KMS-11 (cell line): ENCODE data around the gene SCGB1A1.

Source experiments
- H2AFZ ChIP-seq: fragments of 200-600 bp; sonication (generic); 2 replicates; pipeline ENCODE4 v1.6.1; 2016; ENCODE audit warnings: antibody characterized with exemption, mixed run types, low read depth
- H3K27ac ChIP-seq: fragments of 200-600 bp; sonication (generic); 2 replicates; pipeline ENCODE4 v1.6.1; 2016; ENCODE audit warnings: mild to moderate bottlenecking, mixed run types
- H3K27me3 ChIP-seq: fragments of 200-600 bp; sonication (generic); 2 replicates; pipeline ENCODE4 v1.6.1; 2017; ENCODE audit warnings: mild to moderate bottlenecking, low read depth, mixed run types, moderate library complexity; ENCODE audit not compliant: insufficient read depth
- H3K36me3 ChIP-seq: fragments of 200-600 bp; sonication (generic); 2 replicates; pipeline ENCODE4 v1.6.1; 2017; ENCODE audit warnings: mild to moderate bottlenecking, mixed run types; ENCODE audit not compliant: insufficient read depth
- H3K4me1 ChIP-seq: fragments of 200-600 bp; sonication (generic); 2 replicates; pipeline ENCODE4 v1.6.1; 2016; ENCODE audit warnings: mild to moderate bottlenecking, low read depth, mixed run types; ENCODE audit not compliant: poor library complexity, severe bottlenecking
- H3K4me2 ChIP-seq: fragments of 200-600 bp; sonication (generic); 2 replicates; pipeline ENCODE4 v1.7.0; 2016; ENCODE audit warnings: mild to moderate bottlenecking, mixed run types
- H3K4me3 ChIP-seq: fragments of 200-600 bp; sonication (generic); IDR thresholded peaks from 2 replicates; pipeline ENCODE4 v1.6.1; 2017; ENCODE audit warnings: low read depth, low read length, mixed read lengths; ENCODE audit not compliant: insufficient read depth
- H3K79me2 ChIP-seq: fragments of 200-600 bp; sonication (generic); 2 replicates; pipeline ENCODE4 v1.6.1; 2016; ENCODE audit warnings: low read depth, mixed run types; ENCODE audit not compliant: insufficient read depth
- H3K9ac ChIP-seq: fragments of 200-600 bp; sonication (generic); 2 replicates; pipeline ENCODE4 v1.6.1; 2016; ENCODE audit warnings: mild to moderate bottlenecking, mixed run types
- H4K20me1 ChIP-seq: fragments of 200-600 bp; sonication (generic); 2 replicates; pipeline ENCODE4 v1.6.1; 2016; ENCODE audit warnings: mild to moderate bottlenecking, mixed run types; ENCODE audit not compliant: insufficient read depth
- TF ChIP-seq, protein P1 (sequence below): fragments of 200-600 bp; sonication (generic); conservative IDR thresholded peaks from 2 replicates; pipeline ENCODE4 v1.6.1; 2017; ENCODE audit warnings: low read depth, mild to moderate bottlenecking, antibody characterized with exemption, low read length, moderate library complexity, mixed read lengths

SCGB1A1 gene

GRCh38 chr11:62402226-62402959 lies 16.4 kb upstream of the SCGB1A1 start:
- no peak overlapping the region for H3K27ac ChIP-seq
- no peak overlapping the region for H3K4me2 ChIP-seq
- H4K20me1 ChIP-seq, result no peaks in the 10 kb centered on the region
- no peaks in the 10 kb centered on the region for H3K79me2 ChIP-seq
- no peaks in the 10 kb centered on the region for H3K27me3 ChIP-seq
- no peak overlapping the region for H3K9ac ChIP-seq
- H3K4me3 ChIP-seq, result no peak overlapping the region
- H2AFZ ChIP-seq, result no peak overlapping the region
- no peaks in the 10 kb centered on the region for H3K4me1 ChIP-seq
- no peaks in the 10 kb centered on the region for H3K36me3 ChIP-seq
- TF ChIP-seq, protein P1, sequence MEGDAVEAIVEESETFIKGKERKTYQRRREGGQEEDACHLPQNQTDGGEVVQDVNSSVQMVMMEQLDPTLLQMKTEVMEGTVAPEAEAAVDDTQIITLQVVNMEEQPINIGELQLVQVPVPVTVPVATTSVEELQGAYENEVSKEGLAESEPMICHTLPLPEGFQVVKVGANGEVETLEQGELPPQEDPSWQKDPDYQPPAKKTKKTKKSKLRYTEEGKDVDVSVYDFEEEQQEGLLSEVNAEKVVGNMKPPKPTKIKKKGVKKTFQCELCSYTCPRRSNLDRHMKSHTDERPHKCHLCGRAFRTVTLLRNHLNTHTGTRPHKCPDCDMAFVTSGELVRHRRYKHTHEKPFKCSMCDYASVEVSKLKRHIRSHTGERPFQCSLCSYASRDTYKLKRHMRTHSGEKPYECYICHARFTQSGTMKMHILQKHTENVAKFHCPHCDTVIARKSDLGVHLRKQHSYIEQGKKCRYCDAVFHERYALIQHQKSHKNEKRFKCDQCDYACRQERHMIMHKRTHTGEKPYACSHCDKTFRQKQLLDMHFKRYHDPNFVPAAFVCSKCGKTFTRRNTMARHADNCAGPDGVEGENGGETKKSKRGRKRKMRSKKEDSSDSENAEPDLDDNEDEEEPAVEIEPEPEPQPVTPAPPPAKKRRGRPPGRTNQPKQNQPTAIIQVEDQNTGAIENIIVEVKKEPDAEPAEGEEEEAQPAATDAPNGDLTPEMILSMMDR, result no peak

GRCh38 chr11:62402960-62403730 lies 15.7 kb upstream of the SCGB1A1 start:
- H4K20me1 ChIP-seq, result no peaks in the 10 kb centered on the region
- H3K4me1 ChIP-seq, result no peaks in the 10 kb centered on the region
- H3K27ac ChIP-seq, result no peak overlapping the region
- TF ChIP-seq, protein P1, result no peak
- no peak overlapping the region for H3K4me3 ChIP-seq
- H3K36me3 ChIP-seq, result no peaks in the 10 kb centered on the region
- no peaks in the 10 kb centered on the region for H3K27me3 ChIP-seq
- H3K9ac ChIP-seq, result no peak overlapping the region
- no peaks in the 10 kb centered on the region for H3K79me2 ChIP-seq
- no peak overlapping the region for H2AFZ ChIP-seq
- no peak overlapping the region for H3K4me2 ChIP-seq

DNA sequence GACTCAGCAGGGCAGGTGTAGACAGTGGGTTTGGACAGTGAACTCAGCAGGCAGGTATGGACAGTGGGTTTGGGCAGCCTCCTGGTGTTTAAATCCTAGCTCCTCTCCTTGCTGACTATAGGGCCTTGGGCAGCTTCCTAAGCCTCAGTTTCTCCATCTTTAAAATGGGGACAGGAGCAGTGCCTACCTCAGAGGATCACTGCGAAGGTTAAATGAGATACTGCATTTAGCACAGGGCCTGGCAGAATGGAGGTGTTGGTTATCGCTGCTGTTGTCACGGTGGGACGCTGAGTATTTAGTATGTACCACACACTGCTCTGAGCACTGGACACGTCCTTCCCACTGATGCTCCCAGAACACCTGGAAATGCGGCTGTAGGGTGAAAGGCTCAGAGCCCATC lies 14.4 kb upstream of the SCGB1A1 start:
- H3K4me1 ChIP-seq, result no peaks in the 10 kb centered on the region
- H3K36me3 ChIP-seq, result no peaks in the 10 kb centered on the region
- H3K9ac ChIP-seq, result no peak overlapping the region
- no peak overlapping the region for H3K4me3 ChIP-seq
- no peak overlapping the region for H2AFZ ChIP-seq
- TF ChIP-seq, protein P1, result no peak
- no peak overlapping the region for H3K4me2 ChIP-seq
- H3K27me3 ChIP-seq, result no peaks in the 10 kb centered on the region
- H3K79me2 ChIP-seq, result no peaks in the 10 kb centered on the region
- no peak overlapping the region for H3K27ac ChIP-seq
- H4K20me1 ChIP-seq, result no peaks in the 10 kb centered on the region

DNA sequence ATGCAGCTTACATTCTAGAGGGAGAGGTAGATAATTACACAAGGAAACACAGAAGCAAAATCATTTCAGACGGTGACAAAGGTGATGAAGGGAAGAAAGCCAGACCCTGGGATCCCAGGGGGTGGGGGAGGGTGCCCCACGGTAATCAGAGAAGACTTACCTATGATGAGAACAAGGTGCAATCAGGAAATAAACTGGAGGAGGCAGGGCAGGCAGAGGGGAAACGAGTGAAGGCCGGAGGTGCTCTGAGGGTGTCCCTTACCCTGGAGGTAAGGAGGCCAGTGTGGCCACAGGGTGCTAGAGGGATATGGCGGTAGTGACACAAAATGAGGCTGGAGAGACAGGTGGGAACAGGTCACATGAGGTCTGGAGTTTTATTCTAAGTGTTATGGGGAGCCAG lies 13.9 kb upstream of the SCGB1A1 start:
- Histone ChIP-seq H3K27ac (no peak overlapping the region), H3K4me3 (no peak overlapping the region), H3K79me2 (no peaks in the 10 kb centered on the region), H2AFZ (no peak overlapping the region), H3K36me3 (no peaks in the 10 kb centered on the region), H3K27me3 (no peaks in the 10 kb centered on the region), H3K4me1 (no peaks in the 10 kb centered on the region), H4K20me1 (no peaks in the 10 kb centered on the region), H3K4me2 (no peak overlapping the region), H3K9ac (no peak overlapping the region)
- TF ChIP-seq, protein P1, result no peak
